ENCODE data around the gene VGLL3. TPM values are rescaled to one million over a fixed set of nuclear protein-coding genes. Genes with fewer than 3 reads are reported as not detected.
A peak's percentile ranks its signal among the peaks of the same experiment; 100 is the strongest.

Gene VGLL3
- total RNA-seq, 1 experiment from 2014 or later = 0.08 TPM

GRCh38 chr3:86965166-86965565 lies 25.8 kb downstream of the VGLL3 start:
- in situ Hi-C loops (cut with HindIII; ENCODE audit: low pct_unique_long_range_greater_than_20kb, low sequenced_read_pairs) = no loop called here
- no peak for DNase-seq (ENCODE audit: low read depth, low spot score)

GRCh38 chr3:86963611-86964010 lies 27.3 kb downstream of the VGLL3 start:
- no peak for DNase-seq (ENCODE audit: low read depth, low spot score)
- in situ Hi-C loops (cut with HindIII; ENCODE audit: low pct_unique_long_range_greater_than_20kb, low sequenced_read_pairs) = no loop called here

GRCh38 chr3:86961297-86961696 lies 29.7 kb downstream of the VGLL3 start:
- in situ Hi-C loops (cut with HindIII; ENCODE audit: low pct_unique_long_range_greater_than_20kb, low sequenced_read_pairs) = no loop called here
- no peak for DNase-seq (ENCODE audit: low read depth, low spot score)

- no peak for DNase-seq (ENCODE audit: low read depth, low spot score)
- in situ Hi-C loops (cut with HindIII; ENCODE audit: low pct_unique_long_range_greater_than_20kb, low sequenced_read_pairs) = no loop called here
These were observed 30.4 kb downstream of the VGLL3 start for GRCh38 chr3:86960550-86960949.

GRCh38 chr3:86958534-86958933 lies 32.4 kb downstream of the VGLL3 start:
- DNase-seq (ENCODE audit: low read depth, low spot score) = no peak
- in situ Hi-C loops (cut with HindIII; ENCODE audit: low pct_unique_long_range_greater_than_20kb, low sequenced_read_pairs) = no loop called here

GRCh38 chr3:86954747-86955146 lies 36.2 kb downstream of the VGLL3 start:
- in situ Hi-C loops (cut with HindIII; ENCODE audit: low pct_unique_long_range_greater_than_20kb, low sequenced_read_pairs) = no loop called here
- DNase-seq (ENCODE audit: low read depth, low spot score) = no peak

- in situ Hi-C loops (cut with HindIII; ENCODE audit: low pct_unique_long_range_greater_than_20kb, low sequenced_read_pairs) = no loop called here
These were observed 36.7 kb downstream of the VGLL3 start for GRCh38 chr3:86954226-86954625.

GRCh38 chr3:86951322-86951721 lies 39.6 kb downstream of the VGLL3 start:
- no peak for DNase-seq (ENCODE audit: low read depth, low spot score)
- in situ Hi-C loops (cut with HindIII; ENCODE audit: low pct_unique_long_range_greater_than_20kb, low sequenced_read_pairs) = no loop called here

More at GRCh38 chr3:86954226-86954625, 36.7 kb downstream of the VGLL3 start:
- no peak for DNase-seq (ENCODE audit: low read depth, low spot score)

- peak; percentile 65 for DNase-seq (ENCODE audit: low read depth, low spot score)
- in situ Hi-C loops (cut with HindIII; ENCODE audit: low pct_unique_long_range_greater_than_20kb, low sequenced_read_pairs) = no loop called here
These were observed 40.2 kb downstream of the VGLL3 start for GRCh38 chr3:86950717-86951116.

- no peak for DNase-seq (ENCODE audit: low read depth, low spot score)
- in situ Hi-C loops (cut with HindIII; ENCODE audit: low pct_unique_long_range_greater_than_20kb, low sequenced_read_pairs) = no loop called here
These were observed 41.1 kb downstream of the VGLL3 start for GRCh38 chr3:86949850-86950249.

GRCh38 chr3:86948822-86949221 lies 42.1 kb downstream of the VGLL3 start:
- no peak for DNase-seq (ENCODE audit: low read depth, low spot score)
- in situ Hi-C loops (cut with HindIII; ENCODE audit: low pct_unique_long_range_greater_than_20kb, low sequenced_read_pairs) = no loop called here

- DNase-seq (ENCODE audit: low read depth, low spot score) = no peak
- in situ Hi-C loops (cut with HindIII; ENCODE audit: low pct_unique_long_range_greater_than_20kb, low sequenced_read_pairs) = no loop called here
These were observed 48.7 kb downstream of the VGLL3 start for GRCh38 chr3:86942206-86942605.

- in situ Hi-C loops (cut with HindIII; ENCODE audit: low pct_unique_long_range_greater_than_20kb, low sequenced_read_pairs) = no loop called here
- no peak for DNase-seq (ENCODE audit: low read depth, low spot score)
These were observed 52.4 kb downstream of the VGLL3 start for GRCh38 chr3:86938416-86939105.

GRCh38 chr3:86937306-86937791 lies 53.6 kb downstream of the VGLL3 start:
- in situ Hi-C loops (cut with HindIII; ENCODE audit: low pct_unique_long_range_greater_than_20kb, low sequenced_read_pairs) = no loop called here
- no peak for DNase-seq (ENCODE audit: low read depth, low spot score)

- in situ Hi-C loops (cut with HindIII; ENCODE audit: low pct_unique_long_range_greater_than_20kb, low sequenced_read_pairs) = no loop called here
These were observed 56.1 kb downstream of the VGLL3 start for GRCh38 chr3:86934851-86935250.

GRCh38 chr3:86930831-86931230 lies 60.1 kb downstream of the VGLL3 start:
- in situ Hi-C loops (cut with HindIII; ENCODE audit: low pct_unique_long_range_greater_than_20kb, low sequenced_read_pairs) = no loop called here
- DNase-seq (ENCODE audit: low read depth, low spot score) = no peak

More at GRCh38 chr3:86934851-86935250, 56.1 kb downstream of the VGLL3 start:
- no peak for DNase-seq (ENCODE audit: low read depth, low spot score)

GRCh38 chr3:86930181-86930580 lies 60.8 kb downstream of the VGLL3 start:
- in situ Hi-C loops (cut with HindIII; ENCODE audit: low pct_unique_long_range_greater_than_20kb, low sequenced_read_pairs) = no loop called here

GRCh38 chr3:86929046-86929445 lies 61.9 kb downstream of the VGLL3 start:
- in situ Hi-C loops (cut with HindIII; ENCODE audit: low pct_unique_long_range_greater_than_20kb, low sequenced_read_pairs) = no loop called here
- DNase-seq (ENCODE audit: low read depth, low spot score) = no peak

More at GRCh38 chr3:86930181-86930580, 60.8 kb downstream of the VGLL3 start:
- no peak for DNase-seq (ENCODE audit: low read depth, low spot score)

GRCh38 chr3:86923071-86923491 lies 67.9 kb downstream of the VGLL3 start:
- in situ Hi-C loops (cut with HindIII; ENCODE audit: low pct_unique_long_range_greater_than_20kb, low sequenced_read_pairs) = no loop called here
- DNase-seq (ENCODE audit: low read depth, low spot score) = peak; percentile 25

Data from SK-MEL-5 (cell line).